Liver (tissue), 9 donors: ENCODE results near the gene DUS4L. TPM values are rescaled to one million over a fixed set of nuclear protein-coding genes. Genes with fewer than 3 reads are reported as not detected.

ENCODE experiments used
- DNase-seq: peaks from one replicate; pipeline ENCODE4 v3.0.0-alpha.2; 2017; ENCODE audit warnings: low spot score
- H3K27ac ChIP-seq, 2 donors: one replicate each; pipeline ENCODE4 v1.7.0; 2013; ENCODE audit warnings: inconsistent platforms in 2 of 2, low read length in 2 of 2, control low read depth in 1 of 2, low read depth in 1 of 2, mild to moderate bottlenecking in 1 of 2
- H3K27me3 ChIP-seq, 4 donors: one replicate each; pipeline versions ENCODE4 v1.6.1 to v1.7.0; 2013; ENCODE audit warnings: low read length in 3 of 4, inconsistent platforms in 1 of 4, mild to moderate bottlenecking in 1 of 4, moderate library complexity in 1 of 4; ENCODE audit not compliant: control insufficient read depth in 4 of 4, insufficient read depth in 4 of 4
- H3K36me3 ChIP-seq, 4 donors: one replicate each; pipeline versions ENCODE4 v1.6.1 to v1.7.0; 2013; ENCODE audit warnings: low read length in 3 of 4, mild to moderate bottlenecking in 3 of 4, low read depth in 1 of 4, moderate library complexity in 1 of 4; ENCODE audit not compliant: control insufficient read depth in 4 of 4, insufficient read depth in 3 of 4
- H3K4me1 ChIP-seq, 4 donors: one replicate each; pipeline versions ENCODE4 v1.6.1 to v1.7.0; 2013; ENCODE audit warnings: low read length in 3 of 4, mild to moderate bottlenecking in 3 of 4, moderate library complexity in 1 of 4; ENCODE audit not compliant: control insufficient read depth in 4 of 4, insufficient read depth in 4 of 4
- H3K4me3 ChIP-seq, 3 donors: one replicate each; pipeline versions ENCODE4 v1.6.1 to v1.7.0; 2013; ENCODE audit warnings: low read length in 3 of 3, control low read depth in 1 of 3, low read depth in 1 of 3, mild to moderate bottlenecking in 1 of 3
- H3K9ac ChIP-seq, 2 donors: one replicate each; pipeline ENCODE4 v1.7.0; 2013; ENCODE audit warnings: low read length in 2 of 2, mild to moderate bottlenecking in 2 of 2, moderate library complexity in 2 of 2, control low read depth in 1 of 2, low read depth in 1 of 2
- H3K9me3 ChIP-seq, 4 donors: one replicate each; pipeline versions ENCODE4 v1.6.1 to v1.7.0; 2013; ENCODE audit warnings: low read length in 3 of 4; ENCODE audit not compliant: control insufficient read depth in 4 of 4
- ATF3 ChIP-seq: IDR thresholded peaks from 2 replicates; pipeline ENCODE4 v1.6.1; 2016; ENCODE audit warnings: antibody characterized with exemption
- CTCF ChIP-seq: fragments of 150-350 bp; IDR thresholded peaks from 2 replicates; pipeline ENCODE4 v1.5.1; 2017; ENCODE audit warnings: improper control_type of control experiment, low read depth, low read length; ENCODE audit not compliant: missing input control
- EGR1 ChIP-seq, 2 donors: IDR thresholded peaks; 2 replicates each; pipeline ENCODE4 v1.6.1; 2016 to 2018; ENCODE audit warnings: antibody characterized with exemption in 2 of 2, low read depth in 2 of 2
- FOXA1 ChIP-seq: IDR thresholded peaks from 2 replicates; pipeline ENCODE4 v1.6.1; 2016; ENCODE audit warnings: antibody characterized with exemption
- FOXA2 ChIP-seq: IDR thresholded peaks from 2 replicates; pipeline ENCODE4 v1.6.1; 2016; ENCODE audit warnings: antibody characterized with exemption
- GABPA ChIP-seq, 2 donors: IDR thresholded peaks in 1 of 2; conservative IDR thresholded peaks in 1 of 2; 2 replicates each; pipeline ENCODE4 v1.6.1; 2016; ENCODE audit warnings: antibody characterized with exemption in 2 of 2, mild to moderate bottlenecking in 1 of 2, moderate library complexity in 1 of 2
- HNF4A ChIP-seq, 2 donors: conservative IDR thresholded peaks; 2 replicates each; pipeline ENCODE4 v1.6.1; 2016; ENCODE audit warnings: antibody characterized with exemption in 2 of 2, mild to moderate bottlenecking in 2 of 2
- HNF4G ChIP-seq: IDR thresholded peaks from 2 replicates; pipeline ENCODE4 v1.6.1; 2016; ENCODE audit warnings: antibody characterized with exemption
- JUND ChIP-seq, 2 donors: IDR thresholded peaks; 2 replicates each; pipeline ENCODE4 v1.6.1; 2016; ENCODE audit warnings: antibody characterized with exemption in 2 of 2
- MAX ChIP-seq: IDR thresholded peaks from 2 replicates; pipeline ENCODE4 v1.6.1; 2016; ENCODE audit warnings: antibody characterized with exemption
- NR2F2 ChIP-seq: IDR thresholded peaks from 2 replicates; pipeline ENCODE4 v1.6.1; 2016; ENCODE audit warnings: antibody characterized with exemption
- RAD21 ChIP-seq, 2 donors: IDR thresholded peaks; 2 replicates each; pipeline ENCODE4 v1.6.1; 2016; ENCODE audit warnings: antibody characterized with exemption in 2 of 2, mild to moderate bottlenecking in 2 of 2
- RXRA ChIP-seq, 2 donors: IDR thresholded peaks; 2 replicates each; pipeline ENCODE4 v1.6.1; 2017 to 2018; ENCODE audit warnings: antibody characterized with exemption in 2 of 2, mild to moderate bottlenecking in 1 of 2
- SP1 ChIP-seq: IDR thresholded peaks from 2 replicates; pipeline ENCODE4 v1.6.1; 2018; ENCODE audit warnings: antibody characterized with exemption, mild to moderate bottlenecking
- TAF1 ChIP-seq: conservative IDR thresholded peaks from 2 replicates; pipeline ENCODE4 v1.6.1; 2016; ENCODE audit warnings: antibody characterized with exemption, mild to moderate bottlenecking
- YY1 ChIP-seq: IDR thresholded peaks from 2 replicates; pipeline ENCODE4 v1.6.1; 2016; ENCODE audit warnings: antibody characterized with exemption, mild to moderate bottlenecking
- ZBTB33 ChIP-seq: IDR thresholded peaks from 2 replicates; pipeline ENCODE4 v1.6.1; 2016; ENCODE audit warnings: antibody characterized with exemption
- WGBS: extraction: QIAGEN DNeasy Blood & Tissue Kit; methylation state at CpG from one replicate; pipeline ENCODE4 v1.1.7; 2013; 5-methylcytosine and 5-hydroxymethylcytosine counted together
- polyA plus RNA-seq, 2 donors: library from polyadenylated mRNA; stranded (reverse) in 1 of 2; unstranded in 1 of 2; fragments of 200-250 nt in 1 of 2; fragments of >200 nt in 1 of 2; fragmentation: Nextera tagmentation in 1 of 2; extraction: Ambion mirVana in 1 of 2; gene quantifications; one replicate each; pipeline versions ENCODE4 v1.2.1 to v1.2.3, GENCODE V29; 2013 to 2015
- total RNA-seq, 2 donors: library from RNA; depleted of rRNA; stranded (reverse); fragments of >200 nt; gene quantifications; one replicate each; pipeline ENCODE4 v1.2.3, GENCODE V29; 2014
- donor health status: healthy.
- donor health status: healthy.
- donor health status: healthy.
- donor health status: healthy.
- donor health status: healthy.

DUS4L gene
- total and polyA plus RNA-seq, 4 donors, result 1.9 to 5.3 (median 3.5) TPM

- no peaks in the 10 kb centered on the region for H3K4me1 ChIP-seq
- H3K9me3 ChIP-seq, result no peaks in the 10 kb centered on the region
- no peaks in the 10 kb centered on the region for H3K27me3 ChIP-seq
- no peak overlapping the region for H3K27ac ChIP-seq
- H3K36me3 ChIP-seq, result peaks cover 0 to 17% (median 9%) of the 10 kb centered on the region in 4 donors
- TF ChIP-seq HNF4A (conservative IDR thresholded peaks at IDR 0.05) (no peak), HNF4G (no peak), GABPA (IDR thresholded peaks at IDR 0.05 in 1 of 2, conservative IDR thresholded peaks at IDR 0.05 in 1 of 2) (no peak), ATF3 (no peak), MAX (no peak), TAF1 (no peak), JUND (IDR thresholded peaks at IDR 0.05) (no peak), FOXA2 (no peak), RXRA (IDR thresholded peaks at IDR 0.05) (no peak), YY1 (no peak), EGR1 (IDR thresholded peaks at IDR 0.05; ENCODE audit: low read depth in 2 of 2) (no peak), ZBTB33 (no peak), RAD21 (IDR thresholded peaks at IDR 0.05) (no peak), CTCF (no peak), NR2F2 (no peak), FOXA1 (no peak)
- no peak for DNase-seq
- no peak overlapping the region for H3K9ac ChIP-seq
- WGBS, result 86% methylated on average over 1 of the region's 1 CpG
- H3K4me3 ChIP-seq, result no peak overlapping the region
These were observed 33.8 kb downstream of the DUS4L start for GRCh38 chr7:107597582-107597916.

- H3K36me3 ChIP-seq, result peaks cover 0 to 17% (median 9%) of the 10 kb centered on the region in 4 donors
- H3K4me3 ChIP-seq, result no peak overlapping the region
- no peak for DNase-seq
- WGBS, result 85% methylated on average over 4 of the region's 4 CpGs
- H3K27ac ChIP-seq, result no peak overlapping the region
- TF ChIP-seq SP1, result no peak
- no peak for TF ChIP-seq RXRA (IDR thresholded peaks at IDR 0.05)
- TF ChIP-seq CTCF, result no peak
- TF ChIP-seq MAX, result no peak
- TF ChIP-seq FOXA2, result no peak
- no peak for TF ChIP-seq TAF1
- no peak for TF ChIP-seq HNF4G
- TF ChIP-seq ATF3, result no peak
- no peak for TF ChIP-seq YY1
- no peak for TF ChIP-seq FOXA1
- H3K9ac ChIP-seq, result no peak overlapping the region
- H3K4me1 ChIP-seq, result no peaks in the 10 kb centered on the region
- no peaks in the 10 kb centered on the region for H3K9me3 ChIP-seq
- no peaks in the 10 kb centered on the region for H3K27me3 ChIP-seq
These were observed 34.2 kb downstream of the DUS4L start for GRCh38 chr7:107597953-107598352.
